NCI-H146 treated with DMSO at 0.1 percent for 48 hours (cell line): ENCODE results near the gene FAM131A.
A peak's percentile ranks its signal among the peaks of the same experiment; 100 is the strongest.

Experiments
- DNase-seq: peaks from one replicate; lab custom pipeline; 2025; ENCODE audit not compliant: unreplicated experiment; lab: John Stamatoyannopoulos, UW

Gene FAM131A

DNA sequence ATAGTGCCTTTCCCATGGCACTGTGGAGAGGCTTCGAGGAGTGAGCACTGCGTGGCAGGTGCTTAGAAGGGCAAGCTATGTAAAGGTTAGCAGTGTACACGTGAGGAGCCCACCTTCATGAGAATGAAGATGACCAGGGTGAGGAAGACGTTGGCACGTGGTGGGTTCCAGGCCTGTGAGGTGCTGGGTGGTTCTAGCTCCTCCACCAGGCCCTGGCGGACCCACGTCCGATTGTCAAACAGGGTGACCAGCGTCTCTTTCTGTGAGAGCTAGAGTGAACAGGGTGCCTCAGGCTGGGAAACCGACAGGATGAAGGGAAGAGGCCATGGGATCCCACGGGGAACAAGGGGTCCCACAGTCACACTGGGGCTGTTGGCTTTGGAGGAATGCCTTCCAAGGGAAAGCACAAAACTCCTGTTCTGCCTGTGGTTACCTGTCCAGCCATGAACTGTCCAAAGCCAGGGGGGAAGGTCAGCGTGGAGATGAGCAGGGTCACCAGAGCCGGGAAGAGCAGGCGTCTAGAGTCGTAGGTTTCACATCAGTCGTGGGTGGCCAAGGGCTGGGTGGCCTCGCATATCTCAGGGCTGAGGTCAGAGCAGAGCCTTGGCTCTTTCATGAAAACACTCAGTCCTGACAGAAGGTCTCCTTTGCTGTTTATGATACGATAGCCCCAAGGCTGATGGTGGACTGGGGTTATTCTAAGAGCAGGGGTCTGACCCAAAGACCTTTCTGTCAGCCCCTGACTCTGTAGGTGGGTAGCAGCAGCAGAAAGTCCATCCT lies 18.1 kb downstream of the FAM131A start:
- DNase-seq = no peak

- no peak for DNase-seq
These were observed 20.1 kb downstream of the FAM131A start for GRCh38 chr3:184357248-184358123.

DNA sequence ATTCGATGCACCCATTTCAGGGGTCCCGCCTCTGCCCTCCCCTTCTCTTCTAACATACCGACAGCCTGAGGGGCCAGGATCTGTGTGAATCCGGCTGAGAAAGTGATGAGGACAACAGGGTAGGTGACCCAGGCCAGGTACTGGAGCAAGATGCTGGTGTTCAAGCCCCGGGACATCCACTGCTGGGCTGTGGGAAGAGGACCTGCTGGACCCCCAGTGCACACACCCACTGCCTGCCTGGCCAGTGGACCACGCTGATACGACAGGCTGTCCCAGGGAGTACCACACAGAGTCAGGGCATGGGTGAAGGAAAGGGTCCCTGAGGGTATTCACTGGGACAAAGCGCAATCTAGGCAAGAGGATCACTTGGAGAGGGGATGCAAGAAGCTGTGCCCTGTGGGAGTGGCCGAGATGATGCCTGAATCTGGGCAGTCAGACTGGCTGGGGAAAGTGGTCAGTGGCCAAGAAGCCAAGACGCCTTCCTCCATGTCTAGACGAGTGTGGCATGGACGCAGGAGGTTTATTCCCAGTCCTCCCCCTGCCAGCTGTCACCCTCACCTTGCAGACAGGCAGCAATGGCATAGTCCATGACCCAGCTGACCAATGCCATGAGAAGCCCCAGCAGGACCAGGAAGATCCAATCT lies 20.8 kb downstream of the FAM131A start:
- no peak for DNase-seq

GRCh38 chr3:184358921-184359350 lies 21.5 kb downstream of the FAM131A start:
- DNase-seq = no peak

DNA sequence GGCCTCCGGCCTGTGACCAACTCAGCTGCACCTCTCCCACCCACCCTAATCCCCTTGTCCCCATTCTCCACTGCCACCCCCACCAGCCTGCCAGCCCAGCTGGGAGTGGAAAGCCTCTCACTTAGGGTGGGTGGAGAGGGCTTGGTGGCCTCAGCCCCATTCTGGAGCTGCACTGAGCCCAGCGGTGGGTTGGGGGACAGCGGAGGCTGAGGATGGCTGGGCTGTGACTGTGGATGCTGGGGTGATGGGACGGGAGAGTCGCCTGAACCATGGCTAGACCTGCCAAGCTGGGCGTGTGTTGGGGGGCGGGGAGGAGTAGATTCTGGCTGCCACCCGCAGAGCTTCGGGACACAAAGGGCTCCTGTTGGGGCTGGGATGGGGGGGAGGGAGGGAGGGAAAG lies 22.2 kb downstream of the FAM131A start:
- DNase-seq = no peak

DNA sequence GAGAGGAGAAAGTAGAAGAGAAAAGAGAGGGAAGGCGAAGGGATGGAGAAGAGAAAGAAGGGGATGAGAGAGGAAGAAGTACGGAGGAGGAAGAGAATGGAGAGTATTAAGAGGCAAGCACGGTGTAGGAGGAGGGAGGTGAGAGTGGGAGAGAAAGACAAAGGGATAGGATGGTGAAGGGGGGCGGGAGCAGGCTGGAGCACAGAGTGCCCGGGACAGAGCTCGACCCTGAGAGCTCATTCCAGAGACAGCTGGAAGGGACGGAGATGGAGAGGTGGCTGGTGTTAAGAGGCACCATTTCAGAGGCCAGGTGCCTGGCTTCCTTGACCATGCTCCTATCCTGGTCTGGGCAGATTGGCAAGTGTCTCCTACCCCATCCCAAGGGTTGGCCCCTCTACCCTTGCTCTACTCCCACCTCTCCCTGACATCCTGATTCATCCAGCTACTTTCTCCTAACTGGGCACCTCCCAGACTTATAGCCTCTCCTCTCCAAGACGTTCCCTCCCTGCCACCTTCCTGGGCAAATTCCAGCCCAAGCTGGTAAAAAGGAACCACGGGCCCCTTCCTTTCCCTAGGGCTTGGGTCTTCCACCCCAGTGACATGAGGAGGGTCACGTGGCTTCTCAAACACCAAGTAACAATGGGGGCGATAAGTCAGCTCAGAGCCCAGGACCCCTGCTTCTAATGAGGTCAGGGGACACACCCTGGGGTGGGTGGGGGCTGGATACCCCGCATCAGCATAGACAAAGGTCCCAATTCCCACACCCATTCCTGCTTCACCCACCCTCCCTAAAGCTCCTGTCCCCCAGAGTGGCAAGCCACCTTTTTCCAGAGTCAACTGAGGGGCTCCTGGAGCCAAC lies 22.9 kb downstream of the FAM131A start:
- DNase-seq = no peak

- DNase-seq = no peak
These were observed 23.6 kb downstream of the FAM131A start for GRCh38 chr3:184360929-184361531.

DNA sequence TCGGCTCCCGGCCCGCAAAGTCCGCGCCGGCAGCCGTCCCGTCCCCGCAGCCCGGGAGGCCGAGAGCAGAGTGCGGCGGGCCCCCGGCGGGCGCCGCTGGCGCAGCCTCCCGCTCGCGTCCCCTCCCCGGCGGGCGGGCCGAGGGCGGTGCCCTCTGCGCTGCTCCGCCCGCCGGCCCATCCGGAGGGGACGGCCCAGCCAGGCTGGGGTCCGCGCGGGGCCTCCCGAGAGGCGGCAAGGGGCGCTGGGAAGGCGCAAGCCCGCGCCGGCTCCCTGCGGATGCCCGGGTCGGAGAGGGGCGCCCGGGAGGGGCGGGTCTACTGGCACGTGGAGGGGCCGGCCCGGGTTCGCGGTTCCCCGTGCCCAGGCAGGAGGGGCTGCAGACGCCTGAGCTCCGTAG lies 24.1 kb downstream of the FAM131A start, which contains the start of the genes CLCN2 and POLR2H:
TSS of gene CLCN2 (minus strand) at position 74 of the 400 bp plus-strand sequence. CDS start 126 bp downstream, outside the sequence.
TSS of gene POLR2H (plus strand) at position 179 of the 400 bp plus-strand sequence. CDS start 1,783 bp downstream, outside the sequence.
- peak; percentile 66 for DNase-seq

DNA sequence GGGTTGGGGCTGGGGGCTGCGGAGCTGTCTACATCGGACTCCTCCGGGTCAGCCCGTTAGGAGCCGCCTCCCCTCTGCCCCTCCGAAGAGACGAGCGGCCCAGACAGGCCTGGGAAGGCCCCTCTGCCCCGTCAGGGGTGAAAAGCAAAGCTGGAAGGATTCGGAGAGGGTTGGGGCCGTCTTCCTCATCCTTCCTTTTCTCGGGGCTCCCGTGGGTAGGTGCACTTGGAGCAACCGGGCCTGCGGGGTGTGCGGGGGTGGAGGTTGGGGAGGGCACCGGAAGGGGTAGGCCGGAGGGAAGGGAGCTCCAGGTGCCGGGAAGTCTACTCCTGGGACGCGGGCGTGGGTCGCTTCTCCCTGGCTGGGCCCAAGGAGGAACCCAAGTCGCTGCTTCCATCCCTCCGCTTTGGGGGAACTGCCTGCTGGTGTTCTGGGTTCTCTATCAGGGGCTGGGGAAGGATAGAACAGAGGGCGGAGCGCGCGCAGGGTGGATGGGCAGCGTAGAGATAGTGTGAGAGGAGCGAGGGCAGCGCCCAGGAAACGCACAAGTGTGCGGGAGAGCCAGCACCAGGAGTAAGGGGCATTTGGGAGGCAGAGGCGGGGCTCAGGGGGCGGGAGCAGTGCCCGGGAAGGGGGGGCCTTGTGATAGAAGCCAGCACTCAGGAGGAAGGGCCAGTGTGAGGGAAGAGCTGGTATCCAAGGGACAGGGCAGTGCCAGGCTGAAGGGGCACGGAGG lies 24.7 kb downstream of the FAM131A start:
- peak; percentile 91 for DNase-seq

DNA sequence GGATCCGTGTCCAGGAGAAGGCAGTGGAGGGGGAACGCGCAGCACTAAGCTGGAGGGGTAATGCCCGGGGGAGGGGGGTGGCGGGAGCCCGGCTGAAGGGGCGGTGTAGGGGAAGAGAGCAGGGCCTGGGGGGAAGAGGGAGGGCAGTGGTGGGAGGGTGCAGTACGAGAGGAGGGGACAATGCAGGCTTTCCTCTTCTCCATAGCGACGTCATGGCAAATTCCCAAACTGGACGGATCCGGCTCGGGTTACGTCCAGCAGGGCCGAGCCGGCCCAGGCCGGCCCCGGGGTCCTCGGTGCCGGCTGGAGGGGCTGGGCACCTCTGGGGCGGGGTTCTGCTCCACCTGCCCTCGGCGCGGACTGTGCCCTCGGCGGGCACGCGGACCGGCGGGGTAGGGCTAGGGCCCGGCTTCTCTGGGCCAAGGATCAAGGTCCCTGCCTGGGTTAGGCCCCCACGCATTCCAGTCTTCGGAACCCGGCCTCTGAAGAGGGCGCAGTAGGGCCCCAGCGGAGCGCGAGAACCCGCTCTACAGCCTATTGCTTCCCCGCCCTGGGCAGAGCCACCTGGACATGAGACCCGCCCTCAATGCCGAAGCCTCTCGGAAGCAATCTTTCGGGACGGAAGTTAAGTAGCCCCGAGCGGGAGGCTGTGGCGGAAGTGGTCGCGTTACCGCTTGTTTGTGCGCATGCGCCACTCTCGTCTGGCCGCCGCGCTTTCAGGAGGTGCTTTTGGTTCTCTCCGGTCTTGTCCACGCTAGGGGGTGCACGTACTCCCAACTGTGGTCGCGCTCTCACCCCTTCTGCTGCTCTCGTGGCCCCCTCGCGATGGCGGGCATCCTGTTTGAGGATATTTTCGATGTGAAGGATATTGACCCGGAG lies 25.5 kb downstream of the FAM131A start:
- DNase-seq = peak; percentile 99

DNA sequence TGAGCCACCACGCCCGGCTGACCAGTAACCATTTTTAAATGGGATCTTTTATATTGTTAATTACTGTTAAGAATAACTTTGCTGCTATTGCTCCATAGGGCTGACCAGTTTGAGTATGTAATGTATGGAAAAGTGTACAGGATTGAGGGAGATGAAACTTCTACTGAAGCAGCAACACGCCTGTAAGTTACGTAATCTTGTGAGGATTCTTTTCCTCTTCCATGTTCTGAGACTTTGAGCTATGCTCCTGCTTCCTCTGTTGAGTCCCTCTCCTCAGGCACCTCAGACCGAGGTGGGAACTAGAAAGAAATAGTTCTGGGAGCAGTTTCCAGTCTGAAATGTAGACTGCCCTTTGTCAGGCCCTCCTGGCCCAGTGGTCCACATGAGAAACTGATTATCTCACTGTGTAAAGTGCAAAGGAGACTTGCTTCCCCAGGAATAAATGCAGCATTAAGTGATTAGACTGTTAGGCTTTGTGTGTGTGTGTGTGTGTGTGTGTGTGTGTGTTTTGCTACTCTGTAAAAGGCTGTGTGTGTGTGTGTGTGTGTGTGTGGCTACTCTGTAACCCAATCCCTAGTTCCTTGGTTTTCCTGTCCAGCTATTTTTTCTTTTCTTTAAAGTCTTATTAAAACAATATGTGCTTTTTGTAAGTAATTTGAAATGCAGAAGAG lies 29.4 kb downstream of the FAM131A start:
- no peak for DNase-seq

DNA sequence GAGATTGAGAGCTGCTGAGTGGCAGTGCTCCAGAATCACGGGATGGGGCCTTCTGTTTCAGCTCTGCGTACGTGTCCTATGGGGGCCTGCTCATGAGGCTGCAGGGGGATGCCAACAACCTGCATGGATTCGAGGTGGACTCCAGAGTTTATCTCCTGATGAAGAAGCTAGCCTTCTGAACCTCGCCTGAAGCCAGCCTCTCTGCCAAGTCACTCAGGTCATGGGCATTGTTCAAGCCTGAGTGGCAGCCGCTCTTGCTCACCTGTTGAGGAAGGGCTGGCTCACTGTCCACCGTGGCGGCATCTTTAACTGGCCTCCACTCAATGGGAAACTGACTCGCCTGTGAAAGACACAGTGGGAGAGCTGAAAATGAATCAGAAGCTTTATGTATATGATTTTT lies 30.7 kb downstream of the FAM131A start:
- no peak for DNase-seq

DNA sequence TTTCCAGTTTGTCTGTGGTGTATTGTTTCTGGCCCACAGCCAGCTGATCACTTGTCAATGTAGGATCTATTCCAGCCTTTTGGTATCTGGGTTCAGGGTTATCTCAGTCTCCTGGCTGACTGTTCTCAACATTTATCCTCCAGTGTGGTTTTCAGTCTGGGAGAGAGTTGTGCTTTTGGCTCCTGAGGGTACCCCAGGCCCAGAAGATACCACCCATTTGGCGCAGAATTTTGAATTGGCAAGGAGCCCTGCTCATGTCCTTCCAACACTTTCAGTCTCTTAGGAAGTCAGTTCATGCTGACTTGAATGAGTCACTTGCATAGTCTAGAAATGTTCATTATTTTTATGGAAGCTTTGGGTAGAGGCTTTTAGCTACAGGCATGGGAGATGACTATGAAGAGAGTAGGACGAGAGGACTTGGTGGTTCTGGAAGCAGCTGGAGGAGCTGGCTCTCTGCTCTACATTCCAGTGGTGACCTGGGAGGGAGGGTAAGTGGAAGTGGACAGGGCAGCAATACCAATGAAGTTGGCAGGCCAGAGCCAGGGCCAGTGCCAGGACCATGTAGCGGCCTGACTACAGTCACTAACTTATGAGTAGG lies 31.3 kb downstream of the FAM131A start:
- no peak for DNase-seq

DNA sequence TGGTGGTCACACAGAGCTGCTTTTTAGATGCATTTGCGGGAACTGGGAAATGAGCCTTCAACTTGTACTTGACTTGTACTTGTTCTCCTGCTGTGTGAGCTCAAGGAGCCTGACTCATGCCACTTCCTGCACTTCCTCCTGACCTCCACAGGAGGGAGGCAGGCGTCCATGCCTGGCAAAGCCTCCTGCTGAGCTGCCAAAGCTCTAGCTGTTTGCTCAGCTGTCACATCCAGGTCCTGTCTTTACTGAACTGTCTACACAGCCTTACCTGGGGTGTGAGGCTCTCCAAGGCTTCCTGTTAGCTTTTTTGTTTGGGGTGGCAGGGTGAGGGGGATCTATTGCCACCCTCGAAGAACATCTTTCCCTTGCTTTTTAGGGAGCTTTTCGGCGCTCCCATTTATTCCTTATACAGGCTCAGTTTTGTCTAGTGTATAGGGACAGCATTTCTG lies 34.2 kb downstream of the FAM131A start:
- peak; percentile 97 for DNase-seq

- DNase-seq = no peak
These were observed 35.0 kb downstream of the FAM131A start for GRCh38 chr3:184372296-184372821.

DNA sequence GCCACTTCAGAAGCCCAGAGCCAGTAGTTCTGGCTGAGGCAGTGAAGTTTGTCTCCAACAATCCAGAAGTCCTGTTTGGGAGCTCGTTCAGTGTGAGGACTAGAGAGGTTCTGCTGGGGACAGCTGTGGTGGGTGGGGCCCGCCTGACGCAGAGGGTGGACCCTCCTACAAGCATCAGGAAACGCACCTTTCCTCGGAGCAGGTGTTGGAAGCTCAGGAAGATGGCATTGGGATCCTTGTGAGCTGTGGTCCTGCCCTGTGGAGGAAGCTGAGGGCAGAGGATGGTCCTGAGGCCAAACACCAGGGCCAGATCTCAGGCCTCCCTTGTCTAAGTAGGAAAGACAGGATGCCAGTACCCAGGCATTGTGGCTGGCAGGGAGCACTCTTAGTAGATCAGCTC lies 35.5 kb downstream of the FAM131A start:
- no peak for DNase-seq

- DNase-seq = no peak
These were observed 36.0 kb downstream of the FAM131A start for GRCh38 chr3:184373422-184373821.
